ENCODE measurements around the gene CYP4F12. TPM values are rescaled to one million over a fixed set of nuclear protein-coding genes. Genes with fewer than 3 reads are reported as not detected.

CYP4F12 gene
- total and polyA plus RNA-seq, 2 of the 8 experiments (the other 6 are each of a cell fraction or from before 2014, with no cell fraction given) = not detected

- WGBS, 2 experiments (ENCODE audit: extremely low coverage in 1 of 2, insufficient coverage in 1 of 2, insufficient read length in 1 of 2, insufficient replicate concordance in 2 of 2, low coverage in 1 of 2, low lambda C conversion rate in 2 of 2, missing lambda C conversion rate in 1 of 2) = 71% methylated on average over 3 of the region's 3 CpGs; no CpG with 5 or more reads in 1 of the 2 experiments
- no peak overlapping the region for H3K27ac ChIP-seq (ENCODE audit: low read depth, low read length)
- no peaks in the 10 kb centered on the region; the same call in 1 of the 2 replicates for H3K79me1 ChIP-seq (ENCODE audit: low read depth, low read length)
- H3K14ac ChIP-seq (ENCODE audit: insufficient read length) = no peak overlapping the region
- ChIA-PET POLR2A (ENCODE audit: partially characterized antibody) (no interaction called here), CTCF (ENCODE audit: partially characterized antibody) (no interaction called here)
- H2BK15ac ChIP-seq (ENCODE audit: low read length) = no peak overlapping the region
- no peak overlapping the region for H2AFZ ChIP-seq (ENCODE audit: low read length)
- H2BK20ac ChIP-seq (ENCODE audit: low read length) = no peak overlapping the region
- no peak for TF ChIP-seq CTBP2 (IDR thresholded peaks at IDR 0.05; ENCODE audit: borderline replicate concordance, insufficient read depth, insufficient read length, low read length)
- TF ChIP-seq HDAC6 (IDR thresholded peaks at IDR 0.05; ENCODE audit: low read depth, low read length) = no peak
- no peak for TF ChIP-seq ASH2L (IDR thresholded peaks at IDR 0.05; ENCODE audit: low read length)
- TF ChIP-seq NANOG (IDR thresholded peaks at IDR 0.05; ENCODE audit: insufficient read depth, low read depth, low read length, poor library complexity, severe bottlenecking) = no peak
- no peak for TF ChIP-seq CBX5 (IDR thresholded peaks at IDR 0.05; ENCODE audit: low read depth, low read length)
- no peak for TF ChIP-seq CHD2 (IDR thresholded peaks at IDR 0.05; ENCODE audit: low read length)
- TF ChIP-seq BACH1 (IDR thresholded peaks at IDR 0.05; ENCODE audit: low read length) = no peak
- no peak for TF ChIP-seq POLR2AphosphoS5 (IDR thresholded peaks at IDR 0.05; ENCODE audit: low read depth, low read length)
- no peak for TF ChIP-seq KDM1A (IDR thresholded peaks at IDR 0.05; ENCODE audit: borderline replicate concordance, low read length)
- no peak for TF ChIP-seq RXRA (IDR thresholded peaks at IDR 0.05; ENCODE audit: insufficient read depth, low read depth, low read length)
- TF ChIP-seq MAFK (IDR thresholded peaks at IDR 0.05; ENCODE audit: low read depth, low read length) = no peak
- no peak for TF ChIP-seq YY1 (IDR thresholded peaks at IDR 0.05; ENCODE audit: low read depth, low read length)
- TF ChIP-seq SRF (IDR thresholded peaks at IDR 0.05; ENCODE audit: low read depth, low read length) = no peak
- TF ChIP-seq TAF1 (IDR thresholded peaks at IDR 0.05; ENCODE audit: low read depth, low read length) = no peak
- H2BK120ac ChIP-seq (replicated peaks; ENCODE audit: low read depth, low read length) = no peak overlapping the region
- no peak overlapping the region for H3K4me2 ChIP-seq (ENCODE audit: insufficient read depth in 1 of 2, low read depth in 2 of 2, low read length in 2 of 2)
- no peak overlapping the region for H3K9ac ChIP-seq (replicated peaks in 1 of 4; ENCODE audit: extremely low read depth in 1 of 4, low read depth in 3 of 4, low read length in 3 of 4)
- no peaks in the 10 kb centered on the region for H3K27me3 ChIP-seq (replicated peaks in 1 of 4; ENCODE audit: control insufficient read depth in 3 of 4, extremely low read depth in 1 of 4, insufficient read depth in 3 of 4, low read length in 3 of 4)
- no peaks in the 10 kb centered on the region for H4K20me1 ChIP-seq (replicated peaks in 1 of 2; ENCODE audit: control insufficient read depth in 1 of 2, insufficient read depth in 2 of 2, low read length in 2 of 2)
- H3K9me3 ChIP-seq (ENCODE audit: insufficient read depth in 2 of 2, low read depth in 1 of 2, low read length in 1 of 2) = peaks cover 76 to 90% of the 10 kb centered on the region in 2 experiments
- H3K4me3 ChIP-seq (ENCODE audit: extremely low read depth in 1 of 4, insufficient read depth in 2 of 4, low read depth in 3 of 4, low read length in 4 of 4) = no peak overlapping the region
- no peaks in the 10 kb centered on the region for H3K4me1 ChIP-seq (replicated peaks in 1 of 4; ENCODE audit: control insufficient read depth in 3 of 4, insufficient read depth in 4 of 4, low read length in 3 of 4)
- no peak overlapping the region for H4K5ac ChIP-seq (ENCODE audit: insufficient read length, low read depth, low read length)
- peaks cover 4% of the 10 kb centered on the region; the same call in 1 of the 2 replicates for H3K23me2 ChIP-seq (ENCODE audit: low read depth, low read length)
- no peak overlapping the region for H2AK5ac ChIP-seq (ENCODE audit: low read depth, low read length)
- H3K36me3 ChIP-seq (ENCODE audit: control insufficient read depth in 2 of 4, insufficient read depth in 4 of 4, low read length in 3 of 4) = no peaks in the 10 kb centered on the region; a peak in 1 of 8 replicates
- no peak overlapping the region for H3K4ac ChIP-seq (replicated peaks; ENCODE audit: insufficient read length, low read depth, low read length)
- no peak overlapping the region for H4K91ac ChIP-seq (replicated peaks; ENCODE audit: insufficient read length, low read length)
- H3K56ac ChIP-seq (replicated peaks; ENCODE audit: insufficient read length, low read depth, low read length) = no peak overlapping the region
- no peak overlapping the region for H3K18ac ChIP-seq (ENCODE audit: extremely low read depth, low read length)
- no peak for DNase-seq (ENCODE audit: low read depth in 1 of 2, low spot score in 2 of 2)
- no peaks in the 10 kb centered on the region for H3K79me2 ChIP-seq (ENCODE audit: control insufficient read depth in 1 of 2, insufficient read depth in 2 of 2, low read length in 2 of 2)
- H4K8ac ChIP-seq (ENCODE audit: extremely low read depth, insufficient read depth, low read length) = no peak overlapping the region
- no peak overlapping the region for H2BK12ac ChIP-seq (ENCODE audit: low read depth, low read length)
- H3K23ac ChIP-seq (ENCODE audit: insufficient read length) = no peak overlapping the region
- FAIRE-seq = no peak
- no peak overlapping the region for H2BK5ac ChIP-seq (ENCODE audit: low read depth, low read length)
Observed at GRCh38 chr19:15643387-15643786, 29.5 kb upstream of the CYP4F12 start.
